GM12865 (cell line): ENCODE results near the gene ATXN1.

ENCODE experiments used
- DNase-seq: peaks from one replicate; pipeline ENCODE4 v3.0.0; 2010; ENCODE audit warnings: low read depth
- H3K4me3 ChIP-seq: 2 replicates; pipeline ENCODE4 v1.5.1; 2011; ENCODE audit warnings: mild to moderate bottlenecking, low read depth, low read length, control low read depth
- CTCF ChIP-seq: IDR thresholded peaks from 2 replicates; pipeline ENCODE4 v1.5.1; 2011; ENCODE audit warnings: low read length, control low read depth, low read depth, inconsistent platforms; ENCODE audit not compliant: insufficient read depth; ENCODE audit errors: missing control alignments

ATXN1 gene

GRCh38 chr6:16446273-16446672, 315.0 kb downstream of the ATXN1 start:
- DNase-seq = no peak
- H3K4me3 ChIP-seq = no peak overlapping the region
- TF ChIP-seq CTCF = no peak

GRCh38 chr6:16442031-16442430, 319.2 kb downstream of the ATXN1 start:
- no peak for DNase-seq
- no peak overlapping the region for H3K4me3 ChIP-seq
- TF ChIP-seq CTCF = no peak

GRCh38 chr6:16441262-16441661, 320.0 kb downstream of the ATXN1 start:
- DNase-seq = no peak
- TF ChIP-seq CTCF = no peak

GRCh38 chr6:16440636-16441212, 320.5 kb downstream of the ATXN1 start:
- no peak for DNase-seq
- no peak for TF ChIP-seq CTCF
- H3K4me3 ChIP-seq = no peak overlapping the region

More at GRCh38 chr6:16441262-16441661, 320.0 kb downstream of the ATXN1 start:
- H3K4me3 ChIP-seq = no peak overlapping the region

- TF ChIP-seq CTCF = no peak
- peak; percentile 33 for DNase-seq
- H3K4me3 ChIP-seq = no peak overlapping the region
Measured at GRCh38 chr6:16438718-16439591, 322.3 kb downstream of the ATXN1 start.

- DNase-seq = no peak
- no peak overlapping the region for H3K4me3 ChIP-seq
- TF ChIP-seq CTCF = no peak
Measured at GRCh38 chr6:16437984-16438383, 323.3 kb downstream of the ATXN1 start.
